ENCODE results near the gene PPP1R9A. TPM values are rescaled to one million over a fixed set of nuclear protein-coding genes. Genes with fewer than 3 reads are reported as not detected.
A peak's percentile ranks its signal among the peaks of the same experiment; 100 is the strongest.

The PPP1R9A gene
- total and polyA plus RNA-seq, 3 experiments from 2014 or later = 0.02 TPM; not detected in 2

DNA sequence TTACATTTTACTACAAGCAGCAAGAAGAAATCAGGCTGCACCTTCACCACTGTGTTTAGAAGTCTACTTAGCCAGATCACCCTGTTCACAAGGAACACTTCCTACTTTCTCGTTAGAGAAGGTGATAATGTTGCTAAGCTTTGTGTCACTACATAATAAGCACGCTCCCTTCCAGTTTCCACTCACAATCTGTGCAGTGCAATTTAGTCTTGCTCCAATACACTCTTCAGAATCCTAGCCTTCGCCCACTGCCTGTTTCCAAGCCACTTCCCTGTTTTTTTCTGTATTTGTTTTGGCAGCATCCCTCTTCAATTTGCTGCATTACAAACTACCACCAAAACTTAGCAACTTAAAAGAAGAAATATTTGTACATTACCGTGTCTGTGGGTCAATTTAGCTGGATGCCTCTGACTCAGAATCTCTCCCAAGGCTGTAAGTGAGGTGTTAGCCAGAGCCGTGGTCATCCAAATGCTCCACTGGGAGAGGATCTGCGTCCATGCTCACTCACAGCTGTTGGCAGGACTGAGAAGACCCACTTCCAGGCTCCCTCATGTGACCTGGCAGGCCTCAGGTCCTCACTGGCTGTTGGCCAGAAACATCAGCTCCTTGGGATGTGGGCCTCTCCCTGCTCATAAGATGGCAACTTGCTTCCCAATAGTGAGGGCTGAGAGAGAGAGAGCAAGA lies 306.6 kb downstream of the PPP1R9A start:
- CTCF ChIA-PET = no interaction called here
- Mint-ChIP-seq H3K27ac (no peak overlapping the region), H3K4me3 (no peak overlapping the region), H3K27me3 (no peaks in the 10 kb centered on the region), H3K4me1 (no peaks in the 10 kb centered on the region), H3K9me3 (peaks cover 0 to 9% (median 2%) of the 10 kb centered on the region in 5 donors), H3K36me3 (no peaks in the 10 kb centered on the region)
- H3K4me3 ChIP-seq (ENCODE audit: low read length) = no peak overlapping the region
- no peaks in the 10 kb centered on the region for H3K36me3 ChIP-seq (ENCODE audit: insufficient read depth, low read length)
- POLR2A ChIA-PET = no interaction called here
- H3K9me3 ChIP-seq (ENCODE audit: low read length) = no peaks in the 10 kb centered on the region
- no peaks in the 10 kb centered on the region for H3K27me3 ChIP-seq (ENCODE audit: insufficient read depth, low read length, poor library complexity, severe bottlenecking)
- no peak overlapping the region for H3K27ac ChIP-seq (ENCODE audit: low read depth, low read length)
- DNase-seq = no peak
- no peaks in the 10 kb centered on the region for H3K4me1 ChIP-seq (ENCODE audit: insufficient read depth, low read length)

DNA sequence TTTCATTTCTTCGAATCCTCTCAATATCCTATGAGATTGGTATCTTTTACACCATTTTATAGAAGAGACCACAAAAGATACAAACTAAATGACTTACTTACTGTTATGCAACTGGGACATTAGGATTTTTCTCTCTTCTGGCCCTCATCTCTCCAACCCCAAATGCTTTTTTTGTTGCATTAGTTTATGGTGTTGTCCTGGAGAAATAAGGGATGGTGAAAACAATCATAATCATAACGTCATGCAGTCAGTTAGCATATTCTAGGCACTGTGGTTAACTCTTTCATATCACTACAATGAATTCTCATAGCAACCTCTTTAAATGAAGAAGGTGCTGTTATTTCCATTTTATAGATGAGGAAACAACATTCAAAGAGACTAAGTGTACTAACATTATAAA lies 312.3 kb downstream of the PPP1R9A start:
- ChIA-PET POLR2A (no interaction called here), CTCF (no interaction called here)
- no peaks in the 10 kb centered on the region for H3K9me3 ChIP-seq (ENCODE audit: low read length)
- no peaks in the 10 kb centered on the region for H3K36me3 ChIP-seq (ENCODE audit: insufficient read depth, low read length)
- Mint-ChIP-seq H3K4me1 (no peaks in the 10 kb centered on the region), H3K27ac (no peak overlapping the region), H3K27me3 (peaks cover 0 to 6% of the 10 kb centered on the region in 2 donors), H3K36me3 (no peaks in the 10 kb centered on the region), H3K4me3 (no peak overlapping the region), H3K9me3 (peaks cover 0 to 8% (median 4%) of the 10 kb centered on the region in 5 donors)
- no peak overlapping the region for H3K4me3 ChIP-seq (ENCODE audit: low read length)
- H3K27ac ChIP-seq (ENCODE audit: low read depth, low read length) = no peak overlapping the region
- no peaks in the 10 kb centered on the region for H3K4me1 ChIP-seq (ENCODE audit: insufficient read depth, low read length)
- no peak for DNase-seq
- H3K27me3 ChIP-seq (ENCODE audit: insufficient read depth, low read length, poor library complexity, severe bottlenecking) = no peaks in the 10 kb centered on the region

DNA sequence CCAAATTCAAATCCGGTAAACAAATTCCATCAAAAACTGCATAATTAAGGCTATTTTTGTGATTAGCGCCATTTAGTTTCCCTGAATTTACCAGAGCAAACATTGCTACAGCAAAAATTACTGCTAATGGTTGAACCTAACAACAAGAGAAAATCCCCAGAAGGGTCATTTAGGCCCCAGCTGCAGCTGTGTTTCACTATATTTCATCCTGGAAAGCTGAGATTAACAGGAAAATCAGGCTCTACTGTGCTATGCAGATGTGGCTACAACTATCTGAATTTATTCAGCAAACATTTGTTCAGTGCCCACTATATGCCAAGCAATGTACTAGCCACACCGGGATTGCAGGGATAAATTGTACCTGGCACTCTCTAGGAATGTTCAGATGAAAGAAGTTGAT lies 312.9 kb downstream of the PPP1R9A start:
- Mint-ChIP-seq H3K4me3 (no peak overlapping the region), H3K27ac (no peak overlapping the region), H3K4me1 (no peaks in the 10 kb centered on the region), H3K27me3 (peaks cover 0 to 6% of the 10 kb centered on the region in 2 donors), H3K9me3 (peaks cover 0 to 8% (median 4%) of the 10 kb centered on the region in 5 donors), H3K36me3 (no peaks in the 10 kb centered on the region)
- Histone ChIP-seq H3K36me3 (ENCODE audit: insufficient read depth, low read length) (no peaks in the 10 kb centered on the region), H3K4me3 (ENCODE audit: low read length) (no peak overlapping the region), H3K27ac (ENCODE audit: low read depth, low read length) (no peak overlapping the region), H3K4me1 (ENCODE audit: insufficient read depth, low read length) (no peaks in the 10 kb centered on the region), H3K9me3 (ENCODE audit: low read length) (no peaks in the 10 kb centered on the region), H3K27me3 (ENCODE audit: insufficient read depth, low read length, poor library complexity, severe bottlenecking) (no peaks in the 10 kb centered on the region)
- DNase-seq = no peak
- CTCF ChIA-PET = no interaction called here
- POLR2A ChIA-PET = no interaction called here

DNA sequence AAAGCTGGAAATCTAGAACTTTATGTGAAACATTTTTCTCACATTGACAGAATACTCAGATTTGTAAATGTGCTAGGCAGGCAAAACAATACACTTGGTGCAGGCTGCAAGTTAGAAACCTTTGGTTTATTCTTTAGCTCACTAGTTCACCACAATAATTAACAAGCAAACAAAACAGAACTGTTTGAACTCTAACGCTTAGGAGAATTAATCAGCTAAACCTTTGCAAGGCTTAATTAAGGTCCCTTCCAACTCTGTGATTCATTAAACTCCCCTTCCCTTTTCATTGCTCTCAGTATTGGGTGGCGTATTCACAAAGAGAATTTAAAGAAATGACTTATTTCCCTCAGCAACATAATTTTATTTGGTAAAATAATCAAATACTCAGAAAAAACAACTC lies 317.9 kb downstream of the PPP1R9A start:
- Histone ChIP-seq H3K4me1 (ENCODE audit: insufficient read depth, low read length) (no peaks in the 10 kb centered on the region), H3K9me3 (ENCODE audit: low read length) (no peaks in the 10 kb centered on the region), H3K4me3 (ENCODE audit: low read length) (no peak overlapping the region), H3K36me3 (ENCODE audit: insufficient read depth, low read length) (no peaks in the 10 kb centered on the region), H3K27me3 (ENCODE audit: insufficient read depth, low read length, poor library complexity, severe bottlenecking) (no peaks in the 10 kb centered on the region), H3K27ac (ENCODE audit: low read depth, low read length) (no peak overlapping the region)
- Mint-ChIP-seq H3K27ac (no peak overlapping the region), H3K4me1 (no peaks in the 10 kb centered on the region), H3K4me3 (no peak overlapping the region), H3K9me3 (peaks cover 0 to 4% (median 0%) of the 10 kb centered on the region in 5 donors), H3K36me3 (no peaks in the 10 kb centered on the region), H3K27me3 (peaks cover 6 to 11% of the 10 kb centered on the region in 2 donors)
- POLR2A ChIA-PET = no interaction called here
- CTCF ChIA-PET = interaction anchor here (1.1 kb wide), 1 partner anchor 28 kb away, joined by 3 read pairs; no protein-coding TSS in a partner anchor
- DNase-seq = no peak

DNA sequence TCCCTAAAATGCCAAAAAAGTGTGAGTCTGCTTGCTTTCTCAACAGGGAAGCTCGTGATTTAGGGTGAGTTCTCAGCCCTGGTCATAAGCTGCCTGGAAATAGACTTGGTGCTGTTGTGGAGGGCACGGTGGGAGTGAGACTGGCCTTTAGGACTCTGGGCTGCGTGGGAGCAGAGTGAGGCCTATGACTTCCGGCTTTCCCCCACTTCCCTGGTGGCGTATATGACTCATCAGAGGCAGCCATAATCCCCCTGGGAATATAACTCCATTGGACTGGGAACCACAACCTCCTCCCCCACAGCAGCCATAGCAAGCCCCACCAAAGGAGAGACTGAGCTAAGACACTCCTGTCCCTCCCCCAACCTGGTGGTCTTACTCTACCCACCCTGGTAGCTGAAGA lies 321.9 kb downstream of the PPP1R9A start:
- no peak overlapping the region for H3K4me3 ChIP-seq (ENCODE audit: low read length)
- no peak overlapping the region for H3K27ac ChIP-seq (ENCODE audit: low read depth, low read length)
- H3K9me3 ChIP-seq (ENCODE audit: low read length) = no peaks in the 10 kb centered on the region
- DNase-seq = no peak
- H3K4me3 Mint-ChIP-seq = no peak overlapping the region
- H3K4me1 Mint-ChIP-seq = no peaks in the 10 kb centered on the region
- no peaks in the 10 kb centered on the region for H3K36me3 Mint-ChIP-seq
- H3K27me3 Mint-ChIP-seq = peaks cover 5 to 11% of the 10 kb centered on the region in 2 donors
- no peak overlapping the region for H3K27ac Mint-ChIP-seq
- H3K9me3 Mint-ChIP-seq = peaks cover 0 to 6% (median 0%) of the 10 kb centered on the region in 5 donors
- H3K4me1 ChIP-seq (ENCODE audit: insufficient read depth, low read length) = no peaks in the 10 kb centered on the region
- ChIA-PET POLR2A (no interaction called here), CTCF (no interaction called here)
- no peaks in the 10 kb centered on the region for H3K36me3 ChIP-seq (ENCODE audit: insufficient read depth, low read length)
- no peaks in the 10 kb centered on the region for H3K27me3 ChIP-seq (ENCODE audit: insufficient read depth, low read length, poor library complexity, severe bottlenecking)

DNA sequence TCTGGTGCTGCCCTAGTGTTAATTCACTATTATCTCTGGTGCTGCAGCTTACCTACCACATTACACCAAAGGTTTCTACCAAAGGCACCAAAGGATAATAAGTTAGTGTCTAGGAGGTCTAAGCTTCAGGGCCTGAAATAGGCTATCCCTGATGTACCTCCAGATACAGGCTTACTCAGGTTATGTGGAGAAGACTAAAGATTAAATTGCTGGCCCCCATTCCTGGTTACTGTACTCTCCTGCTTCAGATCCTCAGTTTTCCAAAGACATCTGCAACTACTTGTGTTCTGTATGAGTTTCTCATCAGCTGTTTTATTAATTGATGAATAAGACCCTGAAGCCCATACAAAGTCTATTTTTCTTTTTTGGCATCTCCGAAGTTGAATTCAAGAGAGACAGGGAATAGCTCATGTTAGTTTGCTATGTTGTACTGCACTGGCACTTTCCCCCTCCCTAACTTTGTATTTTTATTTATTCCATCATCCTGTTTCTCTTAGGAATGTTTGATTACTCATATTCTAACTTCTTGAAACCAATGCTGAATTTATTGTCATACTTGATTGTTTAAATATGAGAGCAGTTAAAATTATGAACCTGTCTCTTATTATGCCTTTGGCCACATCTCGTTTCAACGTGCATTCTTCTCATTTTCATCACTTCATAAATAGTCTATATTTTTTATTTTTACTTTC lies 331.0 kb downstream of the PPP1R9A start:
- no peaks in the 10 kb centered on the region for H3K4me1 ChIP-seq (ENCODE audit: insufficient read depth, low read length)
- no peaks in the 10 kb centered on the region for H3K27me3 ChIP-seq (ENCODE audit: insufficient read depth, low read length, poor library complexity, severe bottlenecking)
- ChIA-PET POLR2A (no interaction called here), CTCF (no interaction called here)
- no peaks in the 10 kb centered on the region for H3K9me3 ChIP-seq (ENCODE audit: low read length)
- H3K27ac ChIP-seq (ENCODE audit: low read depth, low read length) = no peak overlapping the region
- H3K36me3 ChIP-seq (ENCODE audit: insufficient read depth, low read length) = no peaks in the 10 kb centered on the region
- Mint-ChIP-seq H3K4me3 (peak overlapping the region in 1 of 7 donors; percentile 44), H3K4me1 (no peaks in the 10 kb centered on the region), H3K27ac (no peak overlapping the region), H3K9me3 (peaks cover 0 to 4% (median 0%) of the 10 kb centered on the region in 5 donors), H3K27me3 (peaks cover 0 to 3% of the 10 kb centered on the region in 2 donors), H3K36me3 (no peaks in the 10 kb centered on the region)
- DNase-seq = no peak
- H3K4me3 ChIP-seq (ENCODE audit: low read length) = no peak overlapping the region

DNA sequence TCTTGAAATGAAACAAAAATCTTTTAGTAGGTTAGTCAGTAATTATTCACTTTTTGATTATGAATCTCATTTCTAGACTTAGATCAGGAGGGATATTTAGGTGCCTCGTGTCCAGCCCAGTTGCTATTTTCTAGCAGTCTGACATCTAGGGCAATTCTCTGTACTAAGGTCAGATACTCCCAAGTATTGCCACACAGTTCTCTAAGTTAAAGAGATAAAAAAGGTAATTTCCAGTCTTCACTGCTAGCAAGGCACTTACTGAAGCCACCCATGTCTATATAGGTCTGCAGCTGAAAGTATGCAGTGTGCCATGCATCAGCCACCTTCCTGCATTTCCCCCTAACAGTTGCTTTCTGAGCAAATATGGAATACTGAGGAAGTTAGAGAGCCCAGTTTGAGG lies 333.5 kb downstream of the PPP1R9A start:
- ChIA-PET POLR2A (no interaction called here), CTCF (no interaction called here)
- Histone ChIP-seq H3K4me1 (ENCODE audit: insufficient read depth, low read length) (no peaks in the 10 kb centered on the region), H3K27me3 (ENCODE audit: insufficient read depth, low read length, poor library complexity, severe bottlenecking) (no peaks in the 10 kb centered on the region), H3K36me3 (ENCODE audit: insufficient read depth, low read length) (no peaks in the 10 kb centered on the region), H3K9me3 (ENCODE audit: low read length) (no peaks in the 10 kb centered on the region), H3K4me3 (ENCODE audit: low read length) (no peak overlapping the region), H3K27ac (ENCODE audit: low read depth, low read length) (no peak overlapping the region)
- DNase-seq = no peak
- Mint-ChIP-seq H3K9me3 (peaks cover 0 to 2% (median 0%) of the 10 kb centered on the region in 5 donors), H3K4me1 (no peaks in the 10 kb centered on the region), H3K27ac (no peak overlapping the region), H3K27me3 (peaks cover 0 to 3% of the 10 kb centered on the region in 2 donors), H3K4me3 (no peak overlapping the region), H3K36me3 (no peaks in the 10 kb centered on the region)

DNA sequence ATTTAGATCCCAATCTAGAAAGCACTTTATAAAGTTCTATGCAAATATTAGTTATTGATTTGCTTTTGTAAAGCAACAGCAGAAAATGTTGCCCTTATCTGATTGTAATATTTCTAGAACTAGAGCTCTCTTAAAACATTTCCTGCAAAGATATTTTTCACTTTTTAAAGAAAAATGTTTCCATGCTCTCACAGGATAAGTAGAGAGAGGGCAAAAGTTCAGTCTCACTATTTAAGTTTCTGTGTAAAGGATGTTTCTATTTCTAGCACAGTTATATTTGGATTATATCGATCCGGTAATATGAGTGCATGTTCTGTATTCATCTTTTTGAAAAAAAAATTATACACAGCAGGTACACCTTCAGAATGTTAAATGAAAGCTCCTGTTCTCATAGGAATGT lies 334.9 kb downstream of the PPP1R9A start:
- H3K36me3 Mint-ChIP-seq = no peaks in the 10 kb centered on the region
- no peak overlapping the region for H3K4me3 ChIP-seq (ENCODE audit: low read length)
- no peak overlapping the region for H3K27ac ChIP-seq (ENCODE audit: low read depth, low read length)
- no peaks in the 10 kb centered on the region for H3K4me1 ChIP-seq (ENCODE audit: insufficient read depth, low read length)
- no peak overlapping the region for H3K4me3 Mint-ChIP-seq
- H3K9me3 Mint-ChIP-seq = peaks cover 0 to 2% (median 0%) of the 10 kb centered on the region in 5 donors
- H3K36me3 ChIP-seq (ENCODE audit: insufficient read depth, low read length) = no peaks in the 10 kb centered on the region
- CTCF ChIA-PET = no interaction called here
- H3K27ac Mint-ChIP-seq = no peak overlapping the region
- no peaks in the 10 kb centered on the region for H3K27me3 ChIP-seq (ENCODE audit: insufficient read depth, low read length, poor library complexity, severe bottlenecking)
- POLR2A ChIA-PET = no interaction called here
- DNase-seq = no peak
- H3K9me3 ChIP-seq (ENCODE audit: low read length) = no peaks in the 10 kb centered on the region
- peaks cover 0 to 3% of the 10 kb centered on the region in 2 donors for H3K27me3 Mint-ChIP-seq
- no peaks in the 10 kb centered on the region for H3K4me1 Mint-ChIP-seq
